ENCODE data around the gene GBP3.
"Not testable (repeated sequence)": the region's sequence is repeated elsewhere in the genome, so short reads cannot be mapped to it uniquely, and the experiment has no call there.

The GBP3 gene

GRCh38 chr1:89042491-89042890 lies 19.8 kb upstream of the GBP3 start:
- H3K4me3 ChIP-seq (ENCODE audit: low read length) = no peak overlapping the region
- DNase-seq (ENCODE audit: low read depth, low spot score) = no peak

GRCh38 chr1:89041721-89042120 lies 19.1 kb upstream of the GBP3 start:
- no peak overlapping the region for H3K4me3 ChIP-seq (ENCODE audit: low read length)
- no peak for DNase-seq (ENCODE audit: low read depth, low spot score)

GRCh38 chr1:89041119-89041641 lies 18.5 kb upstream of the GBP3 start:
- DNase-seq (ENCODE audit: low read depth, low spot score) = no peak
- no peak overlapping the region for H3K4me3 ChIP-seq (ENCODE audit: low read length)

- H3K4me3 ChIP-seq (ENCODE audit: low read length) = no peak overlapping the region
- DNase-seq (ENCODE audit: low read depth, low spot score) = no peak
Observed at GRCh38 chr1:89040315-89040626, 17.6 kb upstream of the GBP3 start.

- H3K4me3 ChIP-seq (ENCODE audit: low read length) = no peak overlapping the region
- DNase-seq (ENCODE audit: low read depth, low spot score) = no peak
Observed at GRCh38 chr1:89037186-89037585, 14.5 kb upstream of the GBP3 start.

GRCh38 chr1:89035080-89035479 lies 12.4 kb upstream of the GBP3 start:
- no peak overlapping the region for H3K4me3 ChIP-seq (ENCODE audit: low read length)
- DNase-seq (ENCODE audit: low read depth, low spot score) = no peak

GRCh38 chr1:89034004-89034403 lies 11.3 kb upstream of the GBP3 start:
- not testable (repeated sequence) for DNase-seq (ENCODE audit: low read depth, low spot score)

GRCh38 chr1:89029051-89029450 lies 6.4 kb upstream of the GBP3 start:
- DNase-seq (ENCODE audit: low read depth, low spot score) = peak; percentile 31
- not testable (repeated sequence) for H3K4me3 ChIP-seq (ENCODE audit: low read length)

More at GRCh38 chr1:89034004-89034403, 11.3 kb upstream of the GBP3 start:
- not testable (repeated sequence) for H3K4me3 ChIP-seq (ENCODE audit: low read length)

- no peak overlapping the region for H3K4me3 ChIP-seq (ENCODE audit: low read length)
- no peak for DNase-seq (ENCODE audit: low read depth, low spot score)
Observed at GRCh38 chr1:89025928-89026327, 3.3 kb upstream of the GBP3 start.

- H3K4me3 ChIP-seq (ENCODE audit: low read length) = peak overlapping the region; percentile 61
Observed at GRCh38 chr1:89023026-89023425, 360 bp upstream of the GBP3 start.

GRCh38 chr1:89018318-89018717 lies 4.3 kb downstream of the GBP3 start:
- not testable (repeated sequence) for DNase-seq (ENCODE audit: low read depth, low spot score); H3K4me3 ChIP-seq (ENCODE audit: low read length)

More at GRCh38 chr1:89023026-89023425, 360 bp upstream of the GBP3 start:
- no peak for DNase-seq (ENCODE audit: low read depth, low spot score)

GRCh38 chr1:89008511-89008910 lies 14.2 kb downstream of the GBP3 start:
- DNase-seq (ENCODE audit: low read depth, low spot score) = no peak
- no peak overlapping the region for H3K4me3 ChIP-seq (ENCODE audit: low read length)

- no peak overlapping the region for H3K4me3 ChIP-seq (ENCODE audit: low read length)
- DNase-seq (ENCODE audit: low read depth, low spot score) = no peak
Observed at GRCh38 chr1:89005286-89006151, 17.1 kb downstream of the GBP3 start.

GRCh38 chr1:89002176-89002575 lies 20.5 kb downstream of the GBP3 start:
- not testable (repeated sequence) for H3K4me3 ChIP-seq (ENCODE audit: low read length); DNase-seq (ENCODE audit: low read depth, low spot score)

- no peak overlapping the region for H3K4me3 ChIP-seq (ENCODE audit: low read length)
- no peak for DNase-seq (ENCODE audit: low read depth, low spot score)
Observed at GRCh38 chr1:89001510-89001909, 21.2 kb downstream of the GBP3 start.

- no peak overlapping the region for H3K4me3 ChIP-seq (ENCODE audit: low read length)
- DNase-seq (ENCODE audit: low read depth, low spot score) = peak; percentile 77
Observed at GRCh38 chr1:88998716-88999115, 23.9 kb downstream of the GBP3 start.

GRCh38 chr1:88990426-88990825 lies 32.2 kb downstream of the GBP3 start:
- no peak overlapping the region for H3K4me3 ChIP-seq (ENCODE audit: low read length)
- no peak for DNase-seq (ENCODE audit: low read depth, low spot score)

- no peak overlapping the region for H3K4me3 ChIP-seq (ENCODE audit: low read length)
- DNase-seq (ENCODE audit: low read depth, low spot score) = no peak
Observed at GRCh38 chr1:88985692-88986091, 37.0 kb downstream of the GBP3 start.

- H3K4me3 ChIP-seq (ENCODE audit: low read length) = no peak overlapping the region
- DNase-seq (ENCODE audit: low read depth, low spot score) = no peak
Observed at GRCh38 chr1:88985032-88985431, 37.6 kb downstream of the GBP3 start.

GRCh38 chr1:88984569-88984968 lies 38.1 kb downstream of the GBP3 start:
- no peak overlapping the region for H3K4me3 ChIP-seq (ENCODE audit: low read length)
- no peak for DNase-seq (ENCODE audit: low read depth, low spot score)

All from Jurkat, Clone E6-1 (cell line).